ENCODE measurements around the gene NOXA1.

Gene NOXA1

GRCh38 chr9:137441935-137442321, 18.7 kb downstream of the NOXA1 start:
- peaks cover 8% of the 10 kb centered on the region for H3K4me1 ChIP-seq (ENCODE audit: insufficient read depth, insufficient read length)
- peak overlapping the region; percentile 29 for H3K4me3 ChIP-seq (ENCODE audit: insufficient read length, low read depth)
- peak overlapping the region; percentile 3 for H3K9ac ChIP-seq (ENCODE audit: insufficient read length, low read depth)
- TF ChIP-seq YY1 (IDR thresholded peaks at IDR 0.05; ENCODE audit: insufficient read depth, insufficient read length) (no peak), SUZ12 (IDR thresholded peaks at IDR 0.05; ENCODE audit: extremely low read depth, insufficient read depth, insufficient read length) (no peak), ZNF274 (IDR thresholded peaks at IDR 0.05; ENCODE audit: low read depth, low read length) (no peak)
- no peaks in the 10 kb centered on the region for H3K27me3 ChIP-seq (ENCODE audit: insufficient read depth, insufficient read length)
- H3K9me3 ChIP-seq (ENCODE audit: insufficient read depth, low read length): no peaks in the 10 kb centered on the region
- peaks cover 6% of the 10 kb centered on the region for H3K36me3 ChIP-seq (ENCODE audit: insufficient read depth, insufficient read length, low read length)
- DNase-seq (ENCODE audit: low read depth, low spot score): no peak

GRCh38 chr9:137444106-137444790, 21.1 kb downstream of the NOXA1 start:
- TF ChIP-seq SUZ12 (IDR thresholded peaks at IDR 0.05; ENCODE audit: extremely low read depth, insufficient read depth, insufficient read length) (no peak), YY1 (IDR thresholded peaks at IDR 0.05; ENCODE audit: insufficient read depth, insufficient read length) (no peak), ZNF274 (IDR thresholded peaks at IDR 0.05; ENCODE audit: low read depth, low read length) (no peak)
- Histone ChIP-seq H3K9ac (ENCODE audit: insufficient read length, low read depth) (no peak overlapping the region), H3K36me3 (ENCODE audit: insufficient read depth, insufficient read length, low read length) (peaks cover 28% of the 10 kb centered on the region), H3K27me3 (ENCODE audit: insufficient read depth, insufficient read length) (no peaks in the 10 kb centered on the region), H3K4me3 (ENCODE audit: insufficient read length, low read depth) (no peak overlapping the region), H3K9me3 (ENCODE audit: insufficient read depth, low read length) (no peaks in the 10 kb centered on the region), H3K4me1 (ENCODE audit: insufficient read depth, insufficient read length) (peaks cover 9% of the 10 kb centered on the region)
- DNase-seq (ENCODE audit: low read depth, low spot score): no peak

GRCh38 chr9:137445275-137445807, 22.1 kb downstream of the NOXA1 start:
- DNase-seq (ENCODE audit: low read depth, low spot score): no peak
- TF ChIP-seq SUZ12 (IDR thresholded peaks at IDR 0.05; ENCODE audit: extremely low read depth, insufficient read depth, insufficient read length) (no peak), YY1 (IDR thresholded peaks at IDR 0.05; ENCODE audit: insufficient read depth, insufficient read length) (no peak), ZNF274 (IDR thresholded peaks at IDR 0.05; ENCODE audit: low read depth, low read length) (no peak)
- H3K9me3 ChIP-seq (ENCODE audit: insufficient read depth, low read length): no peaks in the 10 kb centered on the region
- H3K4me1 ChIP-seq (ENCODE audit: insufficient read depth, insufficient read length): peaks cover 9% of the 10 kb centered on the region
- no peak overlapping the region for H3K9ac ChIP-seq (ENCODE audit: insufficient read length, low read depth)
- no peak overlapping the region for H3K4me3 ChIP-seq (ENCODE audit: insufficient read length, low read depth)
- no peaks in the 10 kb centered on the region for H3K27me3 ChIP-seq (ENCODE audit: insufficient read depth, insufficient read length)
- H3K36me3 ChIP-seq (ENCODE audit: insufficient read depth, insufficient read length, low read length): peaks cover 38% of the 10 kb centered on the region

GRCh38 chr9:137445930-137446431, 22.8 kb downstream of the NOXA1 start:
- no peaks in the 10 kb centered on the region for H3K9me3 ChIP-seq (ENCODE audit: insufficient read depth, low read length)
- H3K4me3 ChIP-seq (ENCODE audit: insufficient read length, low read depth): no peak overlapping the region
- no peak for DNase-seq (ENCODE audit: low read depth, low spot score)
- H3K36me3 ChIP-seq (ENCODE audit: insufficient read depth, insufficient read length, low read length): peaks cover 38% of the 10 kb centered on the region
- peaks cover 9% of the 10 kb centered on the region for H3K4me1 ChIP-seq (ENCODE audit: insufficient read depth, insufficient read length)
- no peak overlapping the region for H3K9ac ChIP-seq (ENCODE audit: insufficient read length, low read depth)
- TF ChIP-seq ZNF274 (IDR thresholded peaks at IDR 0.05; ENCODE audit: low read depth, low read length) (no peak), YY1 (IDR thresholded peaks at IDR 0.05; ENCODE audit: insufficient read depth, insufficient read length) (no peak), SUZ12 (IDR thresholded peaks at IDR 0.05; ENCODE audit: extremely low read depth, insufficient read depth, insufficient read length) (no peak)
- no peaks in the 10 kb centered on the region for H3K27me3 ChIP-seq (ENCODE audit: insufficient read depth, insufficient read length)

- TF ChIP-seq SUZ12 (IDR thresholded peaks at IDR 0.05; ENCODE audit: extremely low read depth, insufficient read depth, insufficient read length): no peak
- TF ChIP-seq YY1 (IDR thresholded peaks at IDR 0.05; ENCODE audit: insufficient read depth, insufficient read length): no peak
- TF ChIP-seq ZNF274 (IDR thresholded peaks at IDR 0.05; ENCODE audit: low read depth, low read length): no peak
- Histone ChIP-seq H3K9ac (ENCODE audit: insufficient read length, low read depth) (no peak overlapping the region), H3K4me3 (ENCODE audit: insufficient read length, low read depth) (no peak overlapping the region), H3K4me1 (ENCODE audit: insufficient read depth, insufficient read length) (peaks cover 9% of the 10 kb centered on the region), H3K36me3 (ENCODE audit: insufficient read depth, insufficient read length, low read length) (peaks cover 41% of the 10 kb centered on the region), H3K27me3 (ENCODE audit: insufficient read depth, insufficient read length) (no peaks in the 10 kb centered on the region), H3K9me3 (ENCODE audit: insufficient read depth, low read length) (no peaks in the 10 kb centered on the region)
- DNase-seq (ENCODE audit: low read depth, low spot score): no peak
These were observed 23.8 kb downstream of the NOXA1 start for GRCh38 chr9:137446851-137447471.

- H3K9me3 ChIP-seq (ENCODE audit: insufficient read depth, low read length): no peaks in the 10 kb centered on the region
- DNase-seq (ENCODE audit: low read depth, low spot score): no peak
- H3K27me3 ChIP-seq (ENCODE audit: insufficient read depth, insufficient read length): no peaks in the 10 kb centered on the region
- no peak overlapping the region for H3K4me3 ChIP-seq (ENCODE audit: insufficient read length, low read depth)
- TF ChIP-seq SUZ12 (IDR thresholded peaks at IDR 0.05; ENCODE audit: extremely low read depth, insufficient read depth, insufficient read length): no peak
- TF ChIP-seq ZNF274 (IDR thresholded peaks at IDR 0.05; ENCODE audit: low read depth, low read length): no peak
- TF ChIP-seq YY1 (IDR thresholded peaks at IDR 0.05; ENCODE audit: insufficient read depth, insufficient read length): no peak
- peaks cover 13% of the 10 kb centered on the region for H3K4me1 ChIP-seq (ENCODE audit: insufficient read depth, insufficient read length)
- H3K9ac ChIP-seq (ENCODE audit: insufficient read length, low read depth): no peak overlapping the region
- H3K36me3 ChIP-seq (ENCODE audit: insufficient read depth, insufficient read length, low read length): peaks cover 51% of the 10 kb centered on the region
These were observed 24.8 kb downstream of the NOXA1 start for GRCh38 chr9:137447722-137448601.

All from NT2/D1 (cell line).